SIG-M5 treated with dmso at 0.1 percent for 504 hours (cell line): ENCODE results near the gene FOXS1.

ENCODE experiments used
- DNase-seq: peaks from one replicate; lab custom pipeline; 2025; ENCODE audit not compliant: unreplicated experiment; lab: John Stamatoyannopoulos, UW

Gene FOXS1

DNA sequence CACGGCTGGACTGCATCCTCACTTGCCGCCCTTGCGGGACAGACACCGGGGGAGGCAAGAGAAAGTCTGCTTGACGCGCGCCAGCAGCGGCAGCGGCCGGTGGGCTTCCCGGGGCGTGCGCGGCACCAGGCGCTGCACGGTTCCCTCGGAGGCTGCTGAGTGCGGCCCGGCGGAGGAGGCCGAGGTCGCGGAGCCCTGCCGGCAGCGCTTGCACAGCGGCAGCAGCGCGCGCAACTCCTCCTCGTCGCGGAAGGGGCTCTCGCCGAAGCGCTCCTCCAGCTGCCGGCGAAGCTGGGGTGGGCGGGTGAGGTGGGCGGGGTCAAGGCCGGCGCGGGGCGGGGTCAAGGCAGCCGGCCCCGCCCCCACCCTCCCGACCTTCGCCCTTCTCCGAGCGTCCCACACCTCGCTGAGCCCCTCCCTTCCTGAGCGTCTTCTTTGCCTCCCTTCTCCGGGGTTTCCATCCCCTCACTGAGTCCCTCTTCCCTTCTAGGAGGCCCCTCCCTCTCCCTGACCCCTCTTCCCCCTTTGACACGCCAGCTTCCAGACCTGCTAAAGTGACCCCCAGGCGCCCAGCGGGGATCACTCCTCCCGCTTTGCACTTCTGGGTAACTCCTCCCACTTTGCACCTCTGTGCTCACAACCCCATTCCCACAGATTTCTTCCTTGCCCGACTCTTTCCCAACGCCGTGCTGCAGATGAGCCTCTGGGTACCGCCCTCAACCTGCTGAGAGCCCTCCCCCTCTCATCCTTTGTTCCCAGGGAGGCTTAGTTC, 16.2 kb upstream of the FOXS1 start:
- peak; percentile 49 for DNase-seq

DNA sequence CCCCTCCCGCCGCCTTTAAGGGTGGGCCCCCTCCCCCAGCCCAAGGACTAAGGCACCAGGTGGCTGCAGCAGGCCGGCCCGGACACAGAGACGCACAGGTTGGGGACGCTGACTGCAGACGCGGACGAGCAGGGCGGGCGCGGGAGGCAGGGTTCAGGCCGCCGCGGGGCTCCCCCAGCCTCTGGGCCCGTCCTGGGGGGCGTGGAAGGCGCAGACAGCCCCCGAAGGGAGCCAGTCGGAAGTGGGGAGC, 15.7 kb upstream of the FOXS1 start:
- DNase-seq, result no peak

DNA sequence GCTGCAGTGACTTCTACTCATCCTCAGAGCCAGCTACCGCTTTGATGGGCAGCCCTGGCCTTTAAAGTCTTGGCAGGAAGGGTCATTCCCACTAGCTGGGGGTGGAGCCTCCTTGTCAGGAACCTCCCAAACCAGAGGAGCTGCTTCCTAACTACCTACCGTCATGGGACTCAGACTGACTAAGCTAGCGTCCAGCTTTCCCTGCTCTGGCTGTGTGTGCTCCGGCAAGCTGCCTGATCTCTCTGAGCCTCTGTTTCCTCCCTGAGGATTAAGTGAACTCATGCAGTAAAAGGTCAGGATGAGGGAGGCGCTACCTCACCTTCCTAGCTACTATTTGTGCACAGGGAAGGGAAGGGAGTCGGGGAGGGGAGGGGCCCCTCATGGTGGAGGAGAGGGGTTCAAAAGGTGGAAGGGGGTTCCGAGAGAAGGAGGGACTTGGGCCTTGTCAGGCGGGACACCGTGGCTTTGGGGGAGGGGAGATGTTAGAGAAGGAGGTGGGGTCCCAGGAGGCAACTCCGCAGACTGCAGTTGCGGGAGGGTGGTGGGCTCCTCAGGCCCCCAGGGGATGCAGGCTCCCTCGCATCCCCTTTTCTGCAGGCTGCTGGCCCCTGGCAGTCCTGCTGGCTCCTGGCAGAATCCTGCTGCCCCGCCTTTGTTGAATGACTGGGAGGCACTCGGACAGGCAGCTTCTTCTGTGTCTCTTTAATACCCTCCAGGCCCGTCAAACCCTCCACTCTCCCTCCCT, 15.2 kb upstream of the FOXS1 start:
- DNase-seq, result no peak

DNA sequence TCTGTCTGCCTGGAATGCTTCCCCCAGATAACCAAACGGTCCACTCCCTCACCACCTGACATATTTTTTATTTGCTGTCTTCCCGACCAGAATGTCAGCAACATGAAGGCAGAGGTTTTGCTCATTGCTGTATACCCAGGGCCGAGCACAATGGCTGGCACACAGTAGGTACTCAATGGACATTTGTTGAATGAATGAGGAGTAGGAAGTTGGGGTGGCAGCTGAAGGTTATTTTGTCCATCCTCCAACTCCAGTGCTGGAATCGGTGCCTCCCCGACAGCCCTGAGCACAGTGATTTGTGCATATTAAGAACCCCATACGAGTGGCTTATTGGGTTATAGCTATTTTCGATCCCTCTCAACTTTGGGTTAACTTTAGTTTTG, 14.6 kb upstream of the FOXS1 start:
- no peak for DNase-seq

DNA sequence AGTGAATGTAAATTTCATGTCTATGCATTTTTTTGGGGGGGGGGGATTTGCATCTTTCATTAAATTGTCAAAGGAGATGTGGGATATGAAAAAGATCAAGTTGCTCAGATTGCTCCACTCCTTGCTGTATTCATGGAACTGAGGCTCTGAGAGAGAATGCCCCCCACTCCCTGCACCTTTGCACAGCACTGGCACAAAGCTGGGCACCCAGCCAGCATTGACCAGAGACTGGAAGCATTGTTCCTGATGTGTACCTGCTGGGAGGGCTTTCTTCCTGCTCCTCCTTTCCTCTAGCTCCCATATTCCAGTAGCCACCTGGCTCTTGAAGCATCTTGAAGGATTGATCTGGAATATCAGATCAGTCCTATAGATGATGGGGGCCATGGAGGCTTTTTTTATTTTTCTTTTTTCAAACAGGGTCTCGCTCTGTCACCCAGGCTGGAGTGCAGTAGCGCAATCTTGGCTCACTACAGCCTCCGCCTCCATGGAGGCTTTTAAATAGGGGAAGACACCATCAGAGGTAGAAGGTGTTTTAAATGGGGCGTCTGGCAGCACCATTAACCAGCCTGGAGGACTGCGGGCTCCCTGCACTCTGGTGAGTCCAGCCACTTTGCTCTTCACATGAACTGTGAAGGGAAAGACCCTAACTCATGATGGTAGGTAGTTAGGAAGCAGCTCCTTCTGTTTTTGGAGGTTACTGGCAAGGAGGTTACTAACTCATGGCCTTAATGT, 14.0 kb upstream of the FOXS1 start:
- no peak for DNase-seq

DNA sequence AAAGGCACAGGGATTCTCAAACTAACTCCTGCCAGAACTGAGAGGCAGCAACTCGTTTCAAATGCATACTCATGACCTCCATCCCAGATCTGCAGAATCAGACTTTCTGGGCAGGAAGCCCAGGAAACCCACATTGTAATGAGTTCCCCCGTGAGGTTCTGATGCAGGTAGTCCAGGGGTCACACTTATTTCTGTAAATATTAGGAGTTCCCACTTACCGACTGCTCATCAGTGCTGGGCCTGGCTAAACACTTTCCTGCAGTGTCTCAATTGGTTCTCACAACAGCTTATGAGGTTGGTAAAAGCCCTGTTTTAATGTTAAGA, 13.3 kb upstream of the FOXS1 start:
- no peak for DNase-seq

DNA sequence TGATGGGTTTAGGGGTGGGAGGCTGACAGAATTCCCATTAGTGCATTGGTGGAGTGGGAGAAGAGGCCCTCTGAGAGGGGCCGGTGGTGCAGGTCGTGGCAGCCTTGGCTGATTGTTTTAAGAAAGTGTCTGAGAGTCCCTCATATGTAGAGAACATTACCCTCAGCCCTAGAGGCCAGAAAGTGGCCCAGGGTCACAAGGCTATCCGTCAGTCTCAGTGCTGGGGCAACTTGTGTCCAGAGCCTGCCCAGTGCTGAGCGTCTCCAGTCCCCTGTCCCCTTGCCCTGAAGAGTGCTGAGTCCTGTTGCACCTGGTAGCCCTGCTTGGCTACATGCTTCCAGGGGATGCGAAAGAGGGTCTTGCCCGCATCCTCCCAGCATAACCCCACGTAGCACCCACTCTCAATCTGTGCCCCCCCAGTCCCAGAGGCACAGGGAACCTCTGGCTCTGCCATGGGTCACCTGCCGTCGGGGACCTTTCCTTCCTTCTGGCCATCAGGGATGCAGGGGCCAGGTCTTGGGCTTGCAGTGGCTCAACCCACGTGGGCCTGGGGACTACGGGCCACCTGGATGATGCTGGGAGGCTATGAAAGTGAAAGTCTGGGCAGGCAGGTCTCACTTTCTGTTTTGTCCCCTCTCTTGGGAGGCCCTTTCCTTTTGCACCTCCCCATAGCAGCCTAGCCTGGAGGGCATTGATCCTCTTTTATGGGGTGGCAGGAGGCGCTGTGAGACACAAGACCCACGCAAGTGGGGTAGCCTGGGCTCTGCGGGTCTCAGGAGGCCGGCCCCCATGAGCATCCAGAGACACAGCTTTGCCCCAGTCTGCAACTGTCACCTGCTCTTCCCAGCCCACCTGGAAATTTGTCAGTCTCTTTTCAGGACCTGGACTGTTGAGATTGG, 12.7 kb upstream of the FOXS1 start:
- DNase-seq, result no peak

DNA sequence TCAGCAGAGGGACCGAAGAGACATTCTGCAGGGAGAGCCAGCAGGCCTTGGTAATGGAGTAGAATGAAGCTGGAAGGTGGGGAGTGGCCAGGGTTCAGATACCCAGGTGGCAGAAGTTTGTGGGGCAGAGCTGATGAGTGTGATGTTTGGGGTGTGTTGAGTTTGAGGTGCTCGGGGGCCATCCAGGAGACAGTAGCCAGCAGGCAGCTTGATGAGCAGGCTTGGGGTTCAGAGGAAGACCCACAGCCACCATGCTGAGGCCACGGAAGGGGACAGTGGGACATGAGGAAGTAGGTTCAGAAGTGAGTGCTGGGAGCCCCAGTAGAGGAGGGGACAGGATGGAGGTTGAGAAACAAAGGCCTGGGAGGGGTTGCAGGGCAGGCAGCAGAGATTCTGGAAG, 11.1 kb upstream of the FOXS1 start:
- DNase-seq, result peak; percentile 18

DNA sequence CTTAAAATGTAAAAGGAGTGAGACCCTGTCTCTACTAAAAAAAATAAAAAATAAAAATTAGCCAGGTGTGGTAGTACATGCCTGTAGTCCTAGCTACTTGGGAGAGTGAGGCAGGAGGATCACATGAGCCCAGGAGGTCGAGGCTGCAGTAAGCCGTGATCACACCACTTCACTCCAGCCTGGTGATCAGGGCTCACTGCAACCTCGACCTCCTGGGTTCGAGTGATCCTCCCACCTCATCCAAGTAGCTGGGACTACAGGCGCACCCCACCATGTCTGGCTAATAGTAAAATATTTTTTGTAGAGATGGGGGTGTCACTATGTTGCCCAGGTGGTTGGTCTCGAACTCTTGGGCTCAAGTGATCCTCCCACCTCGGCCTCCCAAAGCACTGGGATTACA, 8.1 kb upstream of the FOXS1 start:
- no peak for DNase-seq

DNA sequence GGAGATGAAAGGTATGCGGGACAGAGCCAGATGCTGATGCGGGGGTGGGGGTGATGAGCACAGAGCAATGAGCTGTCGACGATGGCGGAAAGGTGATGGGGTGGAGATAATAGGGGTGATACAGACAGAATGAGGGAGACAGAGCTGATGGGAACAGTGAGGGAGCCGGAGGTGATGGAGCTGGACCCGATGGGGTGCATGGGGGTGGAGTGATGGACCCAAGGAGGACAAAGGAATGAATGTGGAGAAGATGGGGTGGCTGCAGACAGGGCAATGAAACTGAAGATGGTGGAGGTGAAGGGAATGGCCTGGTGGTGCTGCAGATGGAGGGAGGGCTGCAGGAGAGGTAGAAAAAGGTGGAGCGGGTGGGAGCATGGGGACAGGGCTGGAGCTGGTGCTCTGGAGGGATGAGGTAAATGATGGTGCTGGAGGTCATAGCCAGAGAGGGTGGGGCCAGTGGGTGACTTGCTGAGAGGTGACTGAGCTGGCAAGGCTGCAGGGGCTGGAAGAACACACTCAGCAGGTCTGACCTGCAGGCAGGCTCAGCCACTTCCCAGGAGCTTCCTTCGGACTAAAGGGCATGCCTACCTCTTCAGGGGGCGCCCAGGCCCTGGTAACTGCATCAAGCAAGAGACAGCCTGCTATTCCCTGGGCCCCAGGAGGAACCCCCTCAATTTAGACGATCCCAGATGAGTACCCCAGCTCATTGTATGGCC, 6.0 kb upstream of the FOXS1 start:
- no peak for DNase-seq

DNA sequence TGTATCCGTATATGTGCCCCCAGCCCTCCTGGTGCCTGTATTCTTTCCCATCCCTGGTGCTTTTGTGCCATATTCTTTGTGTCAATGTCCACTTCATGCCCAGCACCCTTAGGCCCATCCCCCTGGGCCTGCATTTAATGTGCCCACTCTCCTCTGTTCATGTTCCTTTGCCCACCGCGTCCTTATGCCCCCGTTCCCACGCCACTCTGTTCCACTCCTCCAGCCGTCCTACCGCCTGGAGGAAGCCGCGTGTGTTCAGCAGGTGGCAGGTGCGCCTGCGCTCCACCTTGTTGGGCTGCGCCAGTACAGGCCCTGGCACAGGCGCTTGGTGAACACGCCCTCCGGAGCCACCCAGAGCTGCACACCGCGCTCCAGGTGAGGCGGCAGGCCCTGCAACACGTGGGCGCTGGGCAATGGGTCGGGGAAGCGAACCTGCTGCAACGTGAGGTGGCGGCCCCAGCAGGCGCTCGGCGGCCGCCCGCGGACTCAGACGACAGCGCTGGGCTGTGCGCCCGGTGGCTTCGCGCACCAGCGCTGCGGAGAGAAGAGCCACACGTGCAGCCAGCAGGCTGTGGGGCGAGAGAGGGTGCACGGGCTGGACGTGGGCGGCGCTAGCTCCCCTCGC, 4.0 kb upstream of the FOXS1 start:
- DNase-seq, result no peak

DNA sequence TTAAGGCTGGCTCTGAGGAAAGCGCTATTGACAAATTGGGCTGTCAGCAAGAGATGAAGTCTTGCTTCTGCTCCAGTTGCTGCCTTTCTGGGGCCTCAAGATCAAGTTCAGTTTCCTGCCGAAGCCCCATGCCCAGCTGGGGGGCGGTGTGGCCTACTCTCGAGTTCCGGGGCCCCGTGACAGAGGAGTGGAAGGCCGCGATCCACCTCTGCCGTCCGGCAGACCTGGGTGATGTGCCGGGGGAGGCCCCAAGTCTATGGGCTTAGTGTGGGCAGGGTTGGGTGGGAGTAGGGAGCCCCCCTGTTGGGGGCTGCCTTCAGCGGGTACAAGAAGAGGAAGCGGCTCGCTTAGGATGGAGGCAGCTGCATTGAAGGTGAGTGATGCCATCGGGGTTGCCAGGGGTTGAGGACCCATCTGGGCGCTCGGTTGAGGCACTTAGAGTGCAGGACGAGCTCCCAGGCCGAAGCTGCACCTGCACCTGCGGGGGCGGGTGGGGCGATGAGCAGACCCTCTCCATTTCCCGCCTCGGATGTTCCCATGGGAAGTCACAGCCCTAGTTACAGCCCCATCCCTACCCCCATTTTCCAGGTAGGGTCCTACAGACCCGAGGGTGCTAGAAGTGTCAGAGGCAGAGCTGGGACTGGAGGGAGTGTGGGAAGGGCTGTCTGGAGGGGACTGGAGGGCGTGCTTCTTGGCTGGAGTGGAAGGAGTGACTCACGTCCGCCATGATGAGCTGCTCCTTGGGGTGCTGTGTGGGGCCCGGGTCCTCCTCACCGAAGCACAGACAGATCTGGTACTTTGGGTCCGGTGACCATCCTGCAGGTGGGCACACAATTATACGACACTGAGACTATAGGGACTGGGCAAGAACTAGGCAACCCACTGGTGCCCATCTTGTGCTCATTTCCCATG, 2.9 kb upstream of the FOXS1 start:
- no peak for DNase-seq

DNA sequence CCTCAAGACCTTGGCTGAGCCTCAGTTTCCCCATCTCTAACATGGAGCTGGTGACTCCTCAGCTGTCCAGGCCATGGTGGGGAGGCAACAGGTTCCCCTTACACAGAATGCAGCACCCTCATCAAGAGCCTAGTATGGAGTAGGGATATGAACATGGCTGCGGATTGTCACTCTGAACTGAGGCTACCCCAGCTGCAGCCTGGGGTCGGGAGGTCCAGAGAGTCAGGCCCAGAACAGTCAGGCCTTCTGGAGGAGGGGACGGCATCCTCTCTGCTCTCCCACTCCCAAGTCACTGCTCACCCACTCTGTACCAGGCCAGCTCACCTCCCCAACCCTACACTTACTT, 1.4 kb upstream of the FOXS1 start:
- no peak for DNase-seq

DNA sequence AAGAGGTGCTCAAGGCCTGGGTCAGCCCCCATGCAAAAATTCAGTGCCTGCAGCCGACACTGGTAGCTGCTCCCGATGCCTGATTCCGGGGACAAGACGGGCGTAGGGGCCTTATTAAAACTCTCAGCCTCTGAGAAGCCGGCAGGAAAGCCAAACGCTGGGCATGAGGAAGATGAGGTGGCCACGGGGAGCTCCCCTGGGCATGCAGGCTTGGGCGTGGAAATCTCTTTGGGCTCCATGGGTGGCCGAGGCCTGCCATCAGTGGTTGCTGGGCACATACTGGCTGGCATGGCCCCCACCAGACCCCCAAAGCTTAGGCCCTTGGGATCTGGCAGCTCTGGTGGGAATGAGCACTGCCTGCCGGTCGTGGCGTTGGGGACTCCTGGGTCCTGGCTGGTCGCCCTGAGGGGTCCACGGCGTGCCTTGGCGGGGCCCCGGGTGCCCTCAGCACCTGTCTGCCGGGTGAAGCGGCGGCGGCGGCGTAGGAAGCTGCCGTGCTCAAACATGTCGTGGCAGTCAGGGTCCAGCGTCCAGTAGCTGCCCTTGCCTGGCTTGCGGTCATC, 586 bp downstream of the FOXS1 start:
- no peak for DNase-seq

DNA sequence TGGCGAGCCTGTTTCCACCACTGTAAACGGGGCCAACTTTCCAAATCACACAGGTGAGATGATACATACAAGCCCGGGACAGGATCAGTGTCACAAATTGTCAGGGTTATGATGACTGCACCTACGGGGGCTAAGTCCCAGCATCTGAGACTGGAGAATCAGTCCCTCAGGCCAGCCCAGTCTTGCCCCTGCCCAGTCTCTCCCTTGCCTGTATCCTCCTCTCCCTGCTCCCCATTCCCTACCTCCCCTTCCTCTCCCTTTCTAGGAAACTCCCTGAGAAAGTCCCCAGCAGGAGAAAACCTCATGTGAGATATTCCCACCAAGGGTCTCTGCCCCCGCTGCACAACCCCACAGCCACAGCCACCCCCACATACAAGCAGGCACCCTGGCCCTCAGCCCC, 1.5 kb downstream of the FOXS1 start:
- DNase-seq, result no peak

DNA sequence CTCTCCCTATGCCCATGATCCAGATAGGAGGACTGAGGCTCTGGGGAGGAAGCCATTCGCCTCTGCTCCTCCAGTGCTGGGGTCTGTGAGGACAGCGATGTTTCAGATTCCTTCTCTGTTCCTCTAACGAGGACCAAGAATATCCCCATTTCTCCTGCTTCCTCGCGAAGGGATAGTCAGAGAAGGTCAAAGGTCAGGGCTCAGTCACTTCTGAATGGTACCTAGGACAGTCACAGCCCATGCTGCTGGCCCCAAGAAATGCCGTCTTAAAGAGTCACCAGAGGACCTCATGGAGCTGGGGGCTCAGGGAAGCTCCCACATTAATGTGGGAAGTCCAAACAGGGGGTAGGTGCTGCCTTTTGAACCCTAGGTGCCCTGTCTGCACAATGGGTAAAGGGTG, 2.1 kb downstream of the FOXS1 start:
- DNase-seq, result no peak

DNA sequence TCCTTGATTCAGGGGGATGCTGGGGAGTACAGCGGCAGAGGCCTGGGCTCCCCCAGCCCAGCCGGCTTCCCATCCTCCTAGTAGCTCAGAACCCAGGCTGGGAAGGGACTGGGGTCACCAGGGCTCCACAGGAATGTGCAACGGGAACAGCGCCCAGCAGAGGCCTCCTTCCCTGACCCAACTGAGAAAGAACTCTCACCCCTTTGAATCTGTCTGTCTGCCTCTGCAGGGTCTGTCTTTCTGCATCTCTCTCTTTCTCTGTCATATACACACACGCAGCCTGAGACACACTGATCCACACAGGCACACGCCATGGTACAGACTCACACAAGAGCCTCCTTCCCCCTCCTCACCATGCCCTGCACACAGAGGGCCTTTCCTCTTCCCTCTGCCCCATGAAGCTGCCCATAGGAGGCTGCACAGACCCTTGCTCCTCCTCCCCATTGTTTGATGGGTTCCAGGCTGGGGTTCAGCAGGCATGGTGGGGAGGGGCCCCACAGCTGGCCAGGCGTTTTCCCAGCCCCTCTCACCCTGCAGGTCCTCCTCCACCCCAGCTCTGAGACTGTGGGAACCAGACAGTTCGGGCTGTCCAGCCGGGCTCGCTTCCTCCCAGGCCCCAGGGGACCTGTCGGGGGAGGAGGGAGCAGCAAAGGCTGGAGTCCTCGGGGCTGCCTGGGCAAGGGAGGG, 2.8 kb downstream of the FOXS1 start:
- DNase-seq, result no peak

DNA sequence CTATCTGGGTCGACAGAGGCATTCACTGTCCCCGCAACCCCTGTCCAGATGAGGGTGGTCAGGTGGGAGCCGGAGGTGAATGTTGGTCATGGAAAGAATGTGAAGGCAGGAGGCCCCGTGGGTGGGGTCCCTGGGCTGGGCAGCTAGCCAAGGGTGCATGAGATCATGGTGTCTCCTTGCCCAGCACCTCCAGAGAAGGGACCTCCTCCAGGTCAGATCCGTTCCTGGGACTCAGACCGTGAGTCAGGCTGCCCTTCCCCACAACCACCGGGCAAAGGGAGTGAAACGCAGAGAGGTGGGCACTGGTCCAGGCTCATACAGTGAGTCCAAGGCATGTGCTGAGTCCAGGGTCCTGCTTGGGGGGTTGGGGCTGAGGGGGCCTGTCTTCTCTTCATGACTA, 3.5 kb downstream of the FOXS1 start:
- no peak for DNase-seq
